Heart left ventricle (tissue), 16 donors: ENCODE measurements around the gene ZNF627. TPM values are rescaled to one million over a fixed set of nuclear protein-coding genes. Genes with fewer than 3 reads are reported as not detected.
A peak's percentile ranks its signal among the peaks of the same experiment; 100 is the strongest.

Experiments
- ATAC-seq, 4 donors: fragments of 200-7000 bp; cut with Tn5 transposase; one replicate each; pipeline ENCODE4 v1.9.1; 2020 to 2022; ENCODE audit warnings: moderate library complexity in 4 of 4, mild to moderate bottlenecking in 3 of 4, moderate number of reproducible peaks in 1 of 4
- DNase-seq, 5 donors: peaks; one replicate each; pipeline ENCODE4 v3.0.0-alpha.2; 2020
- H3K27ac ChIP-seq, 12 donors: fragments of 200-600 bp; sonication (generic) in 4 of 12; one replicate each; pipeline versions ENCODE4 v1.5.0 to v1.8.0; 2016 to 2022; ENCODE audit warnings: mild to moderate bottlenecking in 2 of 12
- H3K27me3 ChIP-seq, 9 donors: fragments of 200-600 bp; sonication (generic) in 2 of 9; one replicate each; pipeline versions ENCODE4 v1.5.1 to v1.8.0; 2016 to 2022; ENCODE audit warnings: mild to moderate bottlenecking in 3 of 9
- H3K36me3 ChIP-seq, 9 donors: fragments of 200-600 bp; sonication (generic) in 2 of 9; one replicate each; pipeline versions ENCODE4 v1.5.0 to v1.8.0; 2018 to 2022; ENCODE audit warnings: mild to moderate bottlenecking in 2 of 9
- H3K4me1 ChIP-seq, 12 donors: fragments of 200-600 bp; sonication (generic) in 4 of 12; one replicate each; pipeline versions ENCODE4 v1.5.0 to v1.8.0; 2016 to 2022; ENCODE audit warnings: mild to moderate bottlenecking in 3 of 12
- H3K4me3 ChIP-seq, 12 donors: fragments of 200-600 bp; sonication (generic) in 4 of 12; one replicate each; pipeline versions ENCODE4 v1.5.0 to v1.8.0; 2017 to 2022; ENCODE audit warnings: mild to moderate bottlenecking in 9 of 12, moderate library complexity in 4 of 12
- H3K9me3 ChIP-seq, 12 donors: fragments of 200-600 bp; sonication (generic) in 4 of 12; one replicate each; pipeline versions ENCODE4 v1.5.0 to v1.8.0; 2016 to 2022; ENCODE audit warnings: mild to moderate bottlenecking in 1 of 12
- POLR2A ChIP-seq, 2 donors: fragments of 450-650 bp; IDR thresholded peaks; one replicate each; pipeline ENCODE4 v1.6.1; 2017; ENCODE audit warnings: antibody characterized with exemption in 2 of 2, mild to moderate bottlenecking in 2 of 2, moderate library complexity in 2 of 2
- WGBS, 4 donors: extraction: QIAGEN DNeasy Blood & Tissue Kit in 2 of 4; methylation state at CpG; one replicate each; pipeline versions ENCODE4 v1.1.5 to v1.1.7; 2013 to 2018; 5-methylcytosine and 5-hydroxymethylcytosine counted together
- intact Hi-C, 10 donors: fragments of 100-400 bp; cut with DNase I; formaldehyde crosslinking; loops; one replicate each; pipeline versions ENCODE4 v1.11.1 to v1.14.2; 2022
- polyA plus RNA-seq, 2 donors: library from polyadenylated mRNA; stranded (reverse); fragments of 200-250 nt; gene quantifications; one replicate each; pipeline ENCODE4 v1.2.3, GENCODE V29; 2013
- total RNA-seq, 9 donors: library from RNA; depleted of rRNA in 2 of 9; stranded (reverse); fragments of >200 nt in 2 of 9; fragmentation: NEBNext Ultra II Directional in 3 of 9; extraction: Animal tissue kit (Norgen Biotek cat#: 25700) in 3 of 9; gene quantifications; one replicate each; pipeline versions ENCODE4 v1.1.0 to v1.2.4, GENCODE V29; 2016 to 2023
- TF ChIP-seq, protein P1 (sequence below), 12 donors: fragments of 200-600 bp; sonication (generic) in 4 of 12; IDR thresholded peaks; one replicate each; pipeline versions ENCODE4 v1.5.0 to v1.8.0; 2018 to 2022; ENCODE audit warnings: antibody characterized with exemption in 12 of 12, mild to moderate bottlenecking in 5 of 12
- donor health status: ischemic (EF 13 %, LVEDD 7.1; RV severe dilation, severe dysfunction).
- donor health status: healthy with polysubstance abuse.
- donor health status: DM: no; HTN: yes; CAD: no.
- donor health status: DM: no; HTN: no; CAD: no.
- donor health status: ischemic (EF 25% LVEDD 6.9; RV normal size, moderate dysfunction).
- donor health status: ischemic (EF 25% LVEDD 5.7; RV mildly dilated, moderate dysfunction).
- donor health status: healthy.
- donor health status: DM: yes; HTN: yes; CAD: no.
- donor health status: ischemic (EF 35%, LVEDD 5.7; RV mildly dilated, moderate dysfunction).
- donor health status: nonischemic (EF 11% LVEDD 7.7; RV severe dilation, severe dysfunction).
- donor health status: DM: yes; HTN: yes; CAD: no.
- donor health status: PGD.
- donor health status: ischemic (EF 29% LVEDD 5.4; RV normal size, mild dysfunction).
- donor health status: nonischemic (EF 23%, LVEDD 6.1; RV moderate dilation, normal function).

ZNF627 gene
- total and polyA plus RNA-seq, 11 donors: 2.5 to 9.2 (median 5.5) TPM

DNA sequence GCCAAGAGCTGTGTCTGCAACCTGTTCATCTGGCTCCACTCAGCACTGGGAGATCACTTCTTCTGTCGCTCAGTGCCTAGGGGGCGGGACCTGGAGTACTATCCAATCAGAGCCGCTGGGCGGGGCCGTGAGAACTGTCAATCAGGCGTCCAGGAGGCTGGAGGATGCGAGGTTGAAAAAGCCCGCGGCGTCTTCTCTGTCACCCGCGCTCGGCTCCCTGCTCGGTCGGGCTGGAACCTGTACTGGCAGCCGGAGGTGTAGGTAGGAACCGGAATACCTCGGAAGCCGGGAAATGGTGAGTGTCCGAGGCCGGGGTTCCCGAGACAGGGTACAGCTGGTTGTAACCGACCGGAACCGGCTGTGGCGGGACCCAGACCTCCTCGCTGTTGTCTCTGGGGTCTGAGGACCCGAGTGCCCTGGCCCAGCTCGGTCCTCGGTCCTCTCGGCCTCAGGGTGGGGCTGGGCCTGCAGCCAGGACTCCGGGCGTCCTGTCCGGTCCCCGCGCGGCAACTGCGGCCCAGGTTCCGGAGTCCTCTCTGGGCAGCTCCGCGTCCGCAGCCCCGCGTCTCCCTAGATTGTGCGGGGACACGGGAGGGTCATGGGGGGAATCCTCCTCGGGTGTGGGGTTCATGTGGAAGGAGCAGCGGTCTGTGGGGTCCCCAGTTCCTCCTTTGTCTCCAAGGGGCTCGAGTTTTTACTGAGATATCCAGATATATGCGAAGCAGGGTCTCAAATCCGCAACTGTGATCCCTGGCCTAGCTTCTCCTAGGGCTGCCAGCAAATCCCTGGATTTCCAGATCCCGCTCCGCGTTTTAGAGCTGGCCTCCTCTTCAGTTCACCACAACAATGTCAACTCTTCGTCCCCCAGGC, 42.6 kb downstream of the ZNF627 start:
- Histone ChIP-seq H3K4me1 (peaks cover 0 to 12% (median 3%) of the 10 kb centered on the region in 12 donors), H3K4me3 (peak overlapping the region; percentile 38 to 77 (median 68)), H3K27ac (peak overlapping the region in 3 of 12 donors; percentile 35 to 61 (median 51)), H3K9me3 (no peaks in the 10 kb centered on the region), H3K27me3 (no peaks in the 10 kb centered on the region), H3K36me3 (no peaks in the 10 kb centered on the region)
- 0 to 1% (median 1%) methylated on average over 41 to 55 of the region's 55 CpGs for WGBS, 4 donors
- ATAC-seq: peak; percentile 99 to 100 (median 100)
- TF ChIP-seq, protein P1, sequence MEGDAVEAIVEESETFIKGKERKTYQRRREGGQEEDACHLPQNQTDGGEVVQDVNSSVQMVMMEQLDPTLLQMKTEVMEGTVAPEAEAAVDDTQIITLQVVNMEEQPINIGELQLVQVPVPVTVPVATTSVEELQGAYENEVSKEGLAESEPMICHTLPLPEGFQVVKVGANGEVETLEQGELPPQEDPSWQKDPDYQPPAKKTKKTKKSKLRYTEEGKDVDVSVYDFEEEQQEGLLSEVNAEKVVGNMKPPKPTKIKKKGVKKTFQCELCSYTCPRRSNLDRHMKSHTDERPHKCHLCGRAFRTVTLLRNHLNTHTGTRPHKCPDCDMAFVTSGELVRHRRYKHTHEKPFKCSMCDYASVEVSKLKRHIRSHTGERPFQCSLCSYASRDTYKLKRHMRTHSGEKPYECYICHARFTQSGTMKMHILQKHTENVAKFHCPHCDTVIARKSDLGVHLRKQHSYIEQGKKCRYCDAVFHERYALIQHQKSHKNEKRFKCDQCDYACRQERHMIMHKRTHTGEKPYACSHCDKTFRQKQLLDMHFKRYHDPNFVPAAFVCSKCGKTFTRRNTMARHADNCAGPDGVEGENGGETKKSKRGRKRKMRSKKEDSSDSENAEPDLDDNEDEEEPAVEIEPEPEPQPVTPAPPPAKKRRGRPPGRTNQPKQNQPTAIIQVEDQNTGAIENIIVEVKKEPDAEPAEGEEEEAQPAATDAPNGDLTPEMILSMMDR (IDR thresholded peaks at IDR 0.05): no peak
- TF ChIP-seq POLR2A (IDR thresholded peaks at IDR 0.05): no peak
- DNase-seq: peak; percentile 93 to 97 (median 95)
- intact Hi-C loops: no loop called here

DNA sequence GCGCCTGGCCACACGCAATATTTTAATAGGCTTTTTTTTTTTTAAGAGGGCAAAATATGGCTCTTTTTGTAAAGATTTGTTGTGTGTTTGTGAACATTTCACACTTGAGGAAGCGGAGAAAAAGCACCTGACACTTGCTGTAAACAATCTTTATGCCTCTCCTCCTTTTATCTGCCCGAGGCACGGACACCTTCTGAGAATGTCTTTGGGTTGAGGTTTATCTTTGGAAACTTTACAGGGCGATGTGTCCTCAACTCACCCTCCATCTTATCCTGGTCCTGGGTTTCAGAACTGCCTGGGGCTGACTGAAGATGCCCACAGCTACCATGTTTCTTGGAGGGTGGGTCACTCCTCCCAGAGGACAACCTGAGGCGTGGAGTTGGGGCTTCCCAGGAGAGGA, 44.0 kb downstream of the ZNF627 start:
- Histone ChIP-seq H3K4me3 (no peak overlapping the region), H3K27me3 (no peaks in the 10 kb centered on the region), H3K36me3 (no peaks in the 10 kb centered on the region), H3K9me3 (no peaks in the 10 kb centered on the region), H3K27ac (no peak overlapping the region), H3K4me1 (peaks cover 0 to 12% (median 3%) of the 10 kb centered on the region in 12 donors)
- 91 to 96% (median 91%) methylated on average over 7 of the region's 7 CpGs for WGBS, 4 donors
- TF ChIP-seq, protein P1 (IDR thresholded peaks at IDR 0.05): no peak
- TF ChIP-seq POLR2A (IDR thresholded peaks at IDR 0.05): no peak
- DNase-seq: no peak
- intact Hi-C loops: no loop called here
- ATAC-seq: no peak

DNA sequence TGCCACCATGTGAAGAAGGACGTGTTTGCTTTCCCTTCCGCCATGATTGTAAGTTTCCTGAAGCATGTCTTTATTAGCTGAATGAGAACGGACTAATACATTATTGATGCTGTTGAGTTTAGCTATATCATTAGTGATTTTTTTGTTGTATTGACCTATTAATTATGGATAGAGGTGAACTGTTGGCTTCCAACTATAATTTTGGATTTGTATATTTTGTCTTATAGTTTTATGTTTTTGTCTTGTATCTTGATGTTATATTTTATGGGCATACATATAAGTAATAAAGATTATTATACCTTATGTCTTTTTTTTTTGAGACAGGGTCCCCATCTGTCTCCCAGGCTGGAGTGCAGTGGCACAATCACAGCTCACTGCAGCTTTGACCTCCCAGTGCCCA, 45.6 kb downstream of the ZNF627 start:
- no peaks in the 10 kb centered on the region for H3K9me3 ChIP-seq
- H3K36me3 ChIP-seq: no peaks in the 10 kb centered on the region
- H3K4me1 ChIP-seq: peaks cover 0 to 12% (median 3%) of the 10 kb centered on the region in 12 donors
- TF ChIP-seq POLR2A (IDR thresholded peaks at IDR 0.05): no peak
- TF ChIP-seq, protein P1 (IDR thresholded peaks at IDR 0.05): no peak
- H3K27ac ChIP-seq: no peak overlapping the region
- DNase-seq (no peak), ATAC-seq (no peak)
- no peak overlapping the region for H3K4me3 ChIP-seq
- WGBS, 4 donors: 93 to 97% (median 95%) methylated on average over 3 of the region's 3 CpGs
- intact Hi-C loops: no loop called here
- H3K27me3 ChIP-seq: no peaks in the 10 kb centered on the region

DNA sequence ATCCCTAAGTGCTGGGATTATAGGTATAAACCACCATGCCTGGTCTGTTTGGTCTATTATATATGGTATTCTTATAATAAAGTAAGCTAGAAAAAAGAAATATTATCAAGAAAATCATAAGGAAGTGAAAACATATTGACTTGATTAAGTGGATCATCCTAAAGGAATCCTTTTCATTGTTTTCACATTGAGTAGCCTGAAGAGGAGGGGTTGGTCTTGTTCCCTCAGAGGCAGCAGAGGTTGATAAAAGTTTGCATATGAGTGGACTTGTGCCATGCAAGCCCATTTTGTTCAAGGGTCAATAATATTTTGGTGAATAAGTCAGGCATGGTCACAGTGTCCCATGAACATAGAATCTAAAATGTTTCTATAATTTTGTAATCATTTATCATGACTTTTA, 52.7 kb downstream of the ZNF627 start:
- no peak for ATAC-seq
- H3K36me3 ChIP-seq: peaks cover 0 to 13% (median 0%) of the 10 kb centered on the region in 9 donors
- TF ChIP-seq, protein P1 (IDR thresholded peaks at IDR 0.05): no peak
- no peak for TF ChIP-seq POLR2A (IDR thresholded peaks at IDR 0.05)
- no peaks in the 10 kb centered on the region for H3K27me3 ChIP-seq
- H3K4me3 ChIP-seq: no peak overlapping the region
- no peaks in the 10 kb centered on the region for H3K4me1 ChIP-seq
- peaks cover 0 to 44% (median 26%) of the 10 kb centered on the region in 12 donors for H3K9me3 ChIP-seq
- DNase-seq: no peak
- H3K27ac ChIP-seq: no peak overlapping the region
- intact Hi-C loops: no loop called here
